Measurements from ENCODE around the gene DNAJB12.

The DNAJB12 gene

DNA sequence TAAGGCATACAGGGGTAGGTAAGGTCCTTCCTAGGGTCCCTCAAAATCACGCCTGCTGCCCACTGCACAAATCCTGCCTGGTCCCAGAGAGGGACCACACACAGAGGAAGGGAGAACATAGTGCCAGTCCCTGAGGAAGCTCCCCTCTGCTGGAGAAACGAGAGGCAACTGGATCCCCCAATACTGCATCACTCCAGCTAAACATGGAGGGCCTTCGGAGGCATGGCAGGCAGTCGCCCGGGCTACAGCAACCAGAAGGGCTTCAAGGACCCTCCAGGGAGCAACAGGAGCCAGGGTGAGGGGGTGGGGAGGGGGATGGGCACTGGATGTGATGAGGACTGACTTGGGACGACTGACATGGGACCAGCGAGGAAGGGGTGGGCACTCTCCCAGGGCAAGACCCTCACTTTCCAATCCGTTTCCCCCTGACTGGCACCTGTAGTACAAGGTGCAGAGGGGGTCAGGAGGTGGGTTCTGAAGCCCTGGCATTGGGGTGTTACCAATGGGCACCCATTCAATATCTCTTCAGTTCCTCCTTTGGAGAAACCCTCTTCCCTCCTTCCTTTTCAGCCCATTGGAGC is 59.3 kb downstream of the DNAJB12 start:
- DNase-seq (ENCODE audit: low read depth, low spot score), result no peak

DNA sequence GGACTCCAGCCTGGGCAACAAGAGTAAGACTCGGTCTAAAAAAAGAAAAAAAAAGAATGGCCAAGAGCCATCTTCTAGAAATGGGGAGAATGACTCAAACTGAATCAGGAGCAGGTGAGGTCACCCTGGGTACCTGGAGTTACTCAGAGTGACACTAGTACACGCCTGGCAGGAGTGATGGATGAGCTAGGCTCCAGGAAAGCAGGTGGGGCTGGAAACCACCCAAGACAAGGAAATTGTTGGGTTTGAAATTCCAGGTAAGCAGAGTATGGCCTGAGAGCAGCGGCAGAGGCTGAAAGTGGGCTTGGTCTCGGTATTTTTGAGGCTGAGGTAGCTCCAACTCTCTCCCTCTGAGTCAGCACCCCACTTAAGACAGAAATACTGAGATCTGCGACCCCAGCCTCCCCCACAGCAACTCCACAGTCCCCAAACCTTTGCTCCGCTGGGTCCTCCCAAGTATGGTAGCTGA is 62.5 kb downstream of the DNAJB12 start:
- DNase-seq (ENCODE audit: low read depth, low spot score), result peak; percentile 51

DNA sequence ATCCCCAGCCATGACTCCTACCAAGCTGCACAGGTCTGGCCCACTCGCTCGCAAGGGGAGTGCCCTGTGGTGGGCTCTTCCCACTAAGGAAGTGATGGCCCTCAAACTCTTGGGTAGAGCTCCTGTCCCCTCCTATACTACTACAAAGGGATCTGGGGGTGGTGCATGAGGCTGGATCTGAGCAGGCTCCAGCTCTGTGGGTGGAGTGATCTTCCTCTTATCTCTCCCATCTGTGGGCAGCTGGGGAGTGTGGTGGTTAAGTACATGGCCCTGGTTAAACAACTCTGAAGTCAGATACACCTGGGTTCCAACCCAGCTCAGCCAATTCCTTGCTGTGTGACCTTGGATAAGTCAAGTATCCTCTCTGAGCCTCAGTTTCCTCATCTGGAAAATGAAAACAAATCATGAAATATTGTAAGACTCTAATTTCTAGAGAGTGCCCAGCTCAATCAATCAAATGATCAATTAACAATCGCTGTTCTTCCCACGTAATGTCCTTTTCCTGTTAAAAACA is 63.6 kb downstream of the DNAJB12 start:
- DNase-seq (ENCODE audit: low read depth, low spot score), result no peak

DNA sequence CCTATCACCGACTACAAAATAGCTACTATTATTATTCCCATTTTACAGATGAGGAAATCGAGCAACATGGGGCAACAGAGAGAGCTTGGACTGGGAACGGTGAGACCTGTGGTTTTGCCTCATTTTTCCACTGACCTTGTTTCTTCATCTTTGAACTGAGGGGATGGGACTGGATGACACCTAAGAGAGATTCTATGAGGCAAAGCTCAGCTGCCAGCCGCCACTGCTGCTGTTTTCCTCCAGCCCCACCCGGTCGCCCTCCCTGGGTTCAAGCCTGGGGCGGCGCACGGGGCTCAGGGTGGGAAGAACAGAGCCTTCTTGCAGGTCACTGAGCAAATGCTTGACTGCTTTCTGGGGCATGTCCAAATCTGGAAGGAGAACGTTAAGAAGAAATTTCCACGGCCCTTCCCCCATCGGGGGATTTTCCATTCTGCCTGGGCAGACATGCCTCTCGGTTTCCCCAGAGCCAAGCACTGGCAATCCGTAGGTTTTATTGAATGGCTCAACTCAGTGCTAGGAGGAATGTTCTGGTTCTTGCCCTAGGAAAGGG is 68.7 kb downstream of the DNAJB12 start:
- DNase-seq (ENCODE audit: low read depth, low spot score), result no peak

DNA sequence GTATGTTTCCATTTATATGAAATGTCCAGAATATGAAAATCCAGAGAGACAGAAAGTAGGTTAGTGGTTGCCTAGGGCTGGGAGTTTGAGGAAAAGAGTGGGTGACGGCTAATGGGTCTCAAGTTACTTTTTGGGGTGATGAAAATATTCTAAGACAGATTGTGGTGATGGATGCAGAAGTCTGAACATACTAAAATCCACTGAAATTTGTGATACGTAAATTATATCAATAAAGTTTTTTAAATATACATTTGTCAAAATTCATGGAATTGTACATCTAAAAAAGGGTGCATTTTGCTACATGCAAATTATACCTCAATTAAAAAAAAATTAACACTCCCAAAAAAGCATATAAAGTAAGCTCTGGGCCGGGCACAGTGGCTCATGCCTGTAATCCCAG is 71.6 kb downstream of the DNAJB12 start:
- no peak for DNase-seq (ENCODE audit: low read depth, low spot score)
